ENCODE results near the gene CDK18.

CDK18 gene

DNA sequence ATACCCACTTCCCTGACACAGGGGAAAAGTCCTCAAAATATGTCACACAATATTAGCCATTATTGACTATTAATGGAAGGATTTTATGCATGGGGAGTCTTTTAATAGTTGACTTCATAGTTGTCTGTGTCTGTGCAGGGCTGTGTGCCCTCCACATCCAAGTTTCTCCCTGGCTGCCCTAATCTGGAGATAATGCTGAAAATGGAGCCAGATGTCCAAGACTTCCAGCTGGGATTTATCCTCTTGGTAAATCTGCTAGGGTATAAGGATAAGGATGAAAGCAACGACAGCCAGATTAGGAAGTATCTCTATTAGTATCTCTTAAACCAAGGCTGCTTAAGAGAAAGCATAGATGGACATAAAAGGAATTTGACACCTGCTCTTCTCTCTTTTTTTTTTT is 42.1 kb downstream of the CDK18 start:
- H3K27me3 ChIP-seq (ENCODE audit: control insufficient read depth in 1 of 2, insufficient read depth in 2 of 2, low read length in 2 of 2) = peaks cover 0 to 26% of the 10 kb centered on the region in 2 donors
- H3K36me3 ChIP-seq (ENCODE audit: insufficient read depth, low read length) = no peaks in the 10 kb centered on the region
- no peaks in the 10 kb centered on the region for H3K9me3 ChIP-seq (ENCODE audit: low read length)
- no peak overlapping the region for H3K27ac ChIP-seq (ENCODE audit: low read depth, low read length)
- H3K4me3 ChIP-seq (ENCODE audit: low read depth in 1 of 2, low read length in 2 of 2) = no peak overlapping the region
- peaks cover 11% of the 10 kb centered on the region for H3K4me1 ChIP-seq (ENCODE audit: insufficient read depth, low read length)
- H3K9ac ChIP-seq (ENCODE audit: low read length) = no peak overlapping the region

DNA sequence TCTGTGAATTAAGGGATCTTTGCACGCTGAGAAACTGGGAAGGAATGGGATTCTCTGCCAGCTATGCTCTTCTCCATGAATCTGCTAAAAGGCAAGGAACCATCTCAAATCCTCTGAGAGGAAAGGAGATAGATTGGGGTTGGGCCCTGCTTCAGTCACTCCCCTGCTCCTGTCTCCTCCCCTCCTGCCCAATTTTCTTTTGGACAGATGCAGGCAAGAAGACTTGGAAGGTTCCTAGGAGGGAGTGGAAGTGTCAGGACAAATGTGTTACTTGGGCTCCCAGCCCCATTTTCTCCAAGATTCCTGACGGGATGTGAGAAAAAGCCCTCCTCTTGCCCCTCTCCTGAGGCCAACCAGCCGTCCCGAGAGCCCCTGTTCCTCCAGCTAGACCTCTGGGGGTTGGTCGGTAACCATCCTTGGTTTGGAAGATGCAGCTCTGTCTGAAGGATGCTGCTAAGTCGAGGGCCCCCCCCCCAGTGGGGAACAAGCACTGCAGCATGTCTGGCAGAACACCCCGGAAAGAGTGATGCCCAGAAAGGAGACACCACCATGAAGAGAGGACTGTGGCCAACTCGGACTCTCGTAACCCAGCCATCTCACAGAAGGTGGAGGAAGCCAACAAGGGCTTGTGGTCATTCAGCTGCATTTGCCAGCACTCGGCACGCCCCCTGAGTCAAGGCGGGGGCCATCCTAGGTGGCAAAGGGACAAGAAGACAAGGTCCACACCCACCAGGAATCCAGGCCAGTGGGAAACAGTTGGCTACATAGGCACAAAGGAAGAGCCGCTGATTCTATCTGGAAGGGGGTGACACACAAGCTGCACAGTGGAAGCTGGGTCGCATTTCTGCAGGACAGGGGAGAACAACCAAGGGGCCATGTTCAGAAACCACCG is 43.7 kb downstream of the CDK18 start:
- Histone ChIP-seq H3K27ac (ENCODE audit: low read depth, low read length) (no peak overlapping the region), H3K4me3 (ENCODE audit: low read depth in 1 of 2, low read length in 2 of 2) (no peak overlapping the region), H3K4me1 (ENCODE audit: insufficient read depth, low read length) (peaks cover 8% of the 10 kb centered on the region), H3K9me3 (ENCODE audit: low read length) (no peaks in the 10 kb centered on the region), H3K27me3 (ENCODE audit: control insufficient read depth in 1 of 2, insufficient read depth in 2 of 2, low read length in 2 of 2) (peaks cover 0 to 26% of the 10 kb centered on the region in 2 donors), H3K36me3 (ENCODE audit: insufficient read depth, low read length) (no peaks in the 10 kb centered on the region), H3K9ac (ENCODE audit: low read length) (no peak overlapping the region)

- H3K9ac ChIP-seq (ENCODE audit: low read length) = no peak overlapping the region
- H3K27me3 ChIP-seq (ENCODE audit: control insufficient read depth in 1 of 2, insufficient read depth in 2 of 2, low read length in 2 of 2) = no peaks in the 10 kb centered on the region
Observed at GRCh38 chr1:205554026-205554811, 49.8 kb downstream of the CDK18 start.

GRCh38 chr1:205561501-205562203 is 57.2 kb downstream of the CDK18 start:
- H3K4me1 ChIP-seq (ENCODE audit: insufficient read depth, low read length) = no peaks in the 10 kb centered on the region
- H3K9me3 ChIP-seq (ENCODE audit: low read length) = peaks cover 8% of the 10 kb centered on the region
- no peaks in the 10 kb centered on the region for H3K27me3 ChIP-seq (ENCODE audit: control insufficient read depth in 1 of 2, insufficient read depth in 2 of 2, low read length in 2 of 2)
- H3K36me3 ChIP-seq (ENCODE audit: insufficient read depth, low read length) = no peaks in the 10 kb centered on the region
- H3K9ac ChIP-seq (ENCODE audit: low read length) = no peak overlapping the region
- H3K27ac ChIP-seq (ENCODE audit: low read depth, low read length) = no peak overlapping the region
- H3K4me3 ChIP-seq (ENCODE audit: low read depth in 1 of 2, low read length in 2 of 2) = no peak overlapping the region

More at GRCh38 chr1:205554026-205554811, 49.8 kb downstream of the CDK18 start:
- Histone ChIP-seq H3K4me3 (ENCODE audit: low read depth in 1 of 2, low read length in 2 of 2) (no peak overlapping the region), H3K4me1 (ENCODE audit: insufficient read depth, low read length) (no peaks in the 10 kb centered on the region), H3K36me3 (ENCODE audit: insufficient read depth, low read length) (no peaks in the 10 kb centered on the region), H3K27ac (ENCODE audit: low read depth, low read length) (no peak overlapping the region), H3K9me3 (ENCODE audit: low read length) (no peaks in the 10 kb centered on the region)

DNA sequence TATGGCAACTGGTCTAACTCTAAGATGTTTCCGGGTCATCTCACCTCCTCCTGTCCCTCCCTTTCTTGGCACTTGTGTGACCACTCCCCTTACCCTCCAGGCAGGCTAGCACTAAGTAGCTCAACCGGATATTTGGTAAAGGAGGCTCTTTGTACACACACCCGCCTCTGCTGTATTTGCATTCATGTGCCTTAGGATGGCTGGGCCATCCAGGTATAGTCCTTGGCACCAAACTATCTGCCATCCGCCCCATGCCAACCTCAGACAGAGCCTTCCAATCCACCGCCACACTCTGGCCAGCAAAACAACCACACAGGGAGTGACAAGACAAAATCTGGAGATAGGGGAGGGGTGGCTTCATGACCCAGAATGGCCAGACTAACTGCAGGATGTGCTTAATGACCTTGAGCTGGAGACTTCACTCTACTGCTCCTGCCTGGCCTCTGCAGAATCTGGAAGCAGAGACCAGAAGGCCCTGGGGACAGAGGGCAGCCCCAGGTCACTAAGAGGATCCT is 59.5 kb downstream of the CDK18 start:
- no peaks in the 10 kb centered on the region for H3K36me3 ChIP-seq (ENCODE audit: insufficient read depth, low read length)
- H3K27me3 ChIP-seq (ENCODE audit: control insufficient read depth in 1 of 2, insufficient read depth in 2 of 2, low read length in 2 of 2) = peaks cover 18% of the 10 kb centered on the region in 2 donors
- H3K9ac ChIP-seq (ENCODE audit: low read length) = no peak overlapping the region
- H3K4me1 ChIP-seq (ENCODE audit: insufficient read depth, low read length) = no peaks in the 10 kb centered on the region
- no peak overlapping the region for H3K4me3 ChIP-seq (ENCODE audit: low read depth in 1 of 2, low read length in 2 of 2)
- peaks cover 8% of the 10 kb centered on the region for H3K9me3 ChIP-seq (ENCODE audit: low read length)
- no peak overlapping the region for H3K27ac ChIP-seq (ENCODE audit: low read depth, low read length)

- Histone ChIP-seq H3K27me3 (ENCODE audit: control insufficient read depth in 1 of 2, insufficient read depth in 2 of 2, low read length in 2 of 2) (peaks cover 23 to 29% of the 10 kb centered on the region in 2 donors), H3K4me1 (ENCODE audit: insufficient read depth, low read length) (no peaks in the 10 kb centered on the region), H3K27ac (ENCODE audit: low read depth, low read length) (no peak overlapping the region), H3K4me3 (ENCODE audit: low read depth in 1 of 2, low read length in 2 of 2) (no peak overlapping the region), H3K9ac (ENCODE audit: low read length) (no peak overlapping the region), H3K36me3 (ENCODE audit: insufficient read depth, low read length) (no peaks in the 10 kb centered on the region), H3K9me3 (ENCODE audit: low read length) (peaks cover 8% of the 10 kb centered on the region)
Observed at GRCh38 chr1:205565799-205566198, 61.3 kb downstream of the CDK18 start.

GRCh38 chr1:205567716-205568115 is 63.2 kb downstream of the CDK18 start:
- Histone ChIP-seq H3K27me3 (ENCODE audit: control insufficient read depth in 1 of 2, insufficient read depth in 2 of 2, low read length in 2 of 2) (peaks cover 23 to 33% of the 10 kb centered on the region in 2 donors), H3K9ac (ENCODE audit: low read length) (no peak overlapping the region), H3K4me1 (ENCODE audit: insufficient read depth, low read length) (no peaks in the 10 kb centered on the region), H3K9me3 (ENCODE audit: low read length) (no peaks in the 10 kb centered on the region), H3K27ac (ENCODE audit: low read depth, low read length) (no peak overlapping the region), H3K36me3 (ENCODE audit: insufficient read depth, low read length) (no peaks in the 10 kb centered on the region), H3K4me3 (ENCODE audit: low read depth in 1 of 2, low read length in 2 of 2) (no peak overlapping the region)

GRCh38 chr1:205568135-205568468 is 63.6 kb downstream of the CDK18 start:
- no peaks in the 10 kb centered on the region for H3K4me1 ChIP-seq (ENCODE audit: insufficient read depth, low read length)
- H3K9me3 ChIP-seq (ENCODE audit: low read length) = no peaks in the 10 kb centered on the region
- H3K27me3 ChIP-seq (ENCODE audit: control insufficient read depth in 1 of 2, insufficient read depth in 2 of 2, low read length in 2 of 2) = peaks cover 23 to 33% of the 10 kb centered on the region in 2 donors
- H3K36me3 ChIP-seq (ENCODE audit: insufficient read depth, low read length) = no peaks in the 10 kb centered on the region
- no peak overlapping the region for H3K9ac ChIP-seq (ENCODE audit: low read length)
- H3K4me3 ChIP-seq (ENCODE audit: low read depth in 1 of 2, low read length in 2 of 2) = no peak overlapping the region
- no peak overlapping the region for H3K27ac ChIP-seq (ENCODE audit: low read depth, low read length)

GRCh38 chr1:205568469-205569361 is 64.2 kb downstream of the CDK18 start:
- Histone ChIP-seq H3K4me3 (ENCODE audit: low read depth in 1 of 2, low read length in 2 of 2) (no peak overlapping the region), H3K9me3 (ENCODE audit: low read length) (no peaks in the 10 kb centered on the region), H3K4me1 (ENCODE audit: insufficient read depth, low read length) (no peaks in the 10 kb centered on the region), H3K9ac (ENCODE audit: low read length) (no peak overlapping the region), H3K27ac (ENCODE audit: low read depth, low read length) (no peak overlapping the region), H3K27me3 (ENCODE audit: control insufficient read depth in 1 of 2, insufficient read depth in 2 of 2, low read length in 2 of 2) (peaks cover 23 to 33% of the 10 kb centered on the region in 2 donors), H3K36me3 (ENCODE audit: insufficient read depth, low read length) (no peaks in the 10 kb centered on the region)

DNA sequence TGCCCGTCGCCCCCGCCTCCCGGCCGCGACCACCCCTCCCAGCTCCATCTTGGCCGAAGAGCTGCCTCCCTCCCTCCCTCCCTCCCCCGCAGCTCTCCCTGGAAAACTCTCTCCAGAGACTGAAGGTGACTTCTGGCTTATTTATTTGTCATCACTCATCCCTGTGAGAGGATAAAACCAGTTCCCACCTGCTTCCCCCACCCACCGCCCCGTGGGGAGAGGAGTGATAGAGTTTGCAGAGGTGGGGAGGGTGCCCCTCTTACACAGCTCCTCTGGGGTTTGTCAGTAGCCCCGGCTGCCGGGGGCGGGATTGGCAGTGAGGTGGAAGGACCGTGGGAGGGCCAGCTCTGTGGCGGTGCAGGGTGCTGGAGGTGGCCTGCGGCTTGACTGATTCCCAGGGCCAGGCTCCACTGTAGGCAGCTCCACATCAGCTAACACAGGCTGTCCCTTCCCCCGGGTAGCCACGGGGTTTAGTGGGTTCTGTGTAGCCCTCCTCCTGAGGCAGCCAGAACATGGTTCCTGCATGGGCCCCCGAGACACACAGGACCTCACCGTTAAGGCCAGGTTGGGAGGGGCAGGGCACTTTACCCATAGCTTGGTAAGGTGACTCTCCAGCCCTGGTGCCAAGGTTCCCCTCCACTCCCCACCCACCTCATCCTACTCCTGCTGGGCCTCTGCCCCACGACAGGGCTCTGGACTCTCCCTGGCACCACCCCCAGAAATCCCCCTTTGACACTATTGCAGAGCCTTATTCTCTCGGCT is 65.1 kb downstream of the CDK18 start:
- H3K9ac ChIP-seq (ENCODE audit: low read length) = no peak overlapping the region
- H3K27me3 ChIP-seq (ENCODE audit: control insufficient read depth in 1 of 2, insufficient read depth in 2 of 2, low read length in 2 of 2) = peaks cover 23 to 33% of the 10 kb centered on the region in 2 donors
- H3K4me1 ChIP-seq (ENCODE audit: insufficient read depth, low read length) = no peaks in the 10 kb centered on the region
- no peak overlapping the region for H3K4me3 ChIP-seq (ENCODE audit: low read depth in 1 of 2, low read length in 2 of 2)
- H3K9me3 ChIP-seq (ENCODE audit: low read length) = no peaks in the 10 kb centered on the region
- H3K36me3 ChIP-seq (ENCODE audit: insufficient read depth, low read length) = no peaks in the 10 kb centered on the region
- no peak overlapping the region for H3K27ac ChIP-seq (ENCODE audit: low read depth, low read length)
